ENCODE data around the gene FAM219A. TPM values are rescaled to one million over a fixed set of nuclear protein-coding genes. Genes with fewer than 3 reads are reported as not detected.

The FAM219A gene, protein sequence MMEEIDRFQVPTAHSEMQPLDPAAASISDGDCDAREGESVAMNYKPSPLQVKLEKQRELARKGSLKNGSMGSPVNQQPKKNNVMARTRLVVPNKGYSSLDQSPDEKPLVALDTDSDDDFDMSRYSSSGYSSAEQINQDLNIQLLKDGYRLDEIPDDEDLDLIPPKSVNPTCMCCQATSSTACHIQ
- total RNA-seq, result 10 to 100 TPM; 26.3 to 39.3 TPM
- long read RNA-seq, donor 1, partial matches to known transcripts, result 0 of 8 reads
- long read RNA-seq, donor 1, other reads (novel, unspliced or antisense), result 7 of 8 reads
- long read RNA-seq, donor 2, partial matches to known transcripts, result 3 of 25 reads
- long read RNA-seq, donor 2, other reads (novel, unspliced or antisense), result 22 of 25 reads

DNA sequence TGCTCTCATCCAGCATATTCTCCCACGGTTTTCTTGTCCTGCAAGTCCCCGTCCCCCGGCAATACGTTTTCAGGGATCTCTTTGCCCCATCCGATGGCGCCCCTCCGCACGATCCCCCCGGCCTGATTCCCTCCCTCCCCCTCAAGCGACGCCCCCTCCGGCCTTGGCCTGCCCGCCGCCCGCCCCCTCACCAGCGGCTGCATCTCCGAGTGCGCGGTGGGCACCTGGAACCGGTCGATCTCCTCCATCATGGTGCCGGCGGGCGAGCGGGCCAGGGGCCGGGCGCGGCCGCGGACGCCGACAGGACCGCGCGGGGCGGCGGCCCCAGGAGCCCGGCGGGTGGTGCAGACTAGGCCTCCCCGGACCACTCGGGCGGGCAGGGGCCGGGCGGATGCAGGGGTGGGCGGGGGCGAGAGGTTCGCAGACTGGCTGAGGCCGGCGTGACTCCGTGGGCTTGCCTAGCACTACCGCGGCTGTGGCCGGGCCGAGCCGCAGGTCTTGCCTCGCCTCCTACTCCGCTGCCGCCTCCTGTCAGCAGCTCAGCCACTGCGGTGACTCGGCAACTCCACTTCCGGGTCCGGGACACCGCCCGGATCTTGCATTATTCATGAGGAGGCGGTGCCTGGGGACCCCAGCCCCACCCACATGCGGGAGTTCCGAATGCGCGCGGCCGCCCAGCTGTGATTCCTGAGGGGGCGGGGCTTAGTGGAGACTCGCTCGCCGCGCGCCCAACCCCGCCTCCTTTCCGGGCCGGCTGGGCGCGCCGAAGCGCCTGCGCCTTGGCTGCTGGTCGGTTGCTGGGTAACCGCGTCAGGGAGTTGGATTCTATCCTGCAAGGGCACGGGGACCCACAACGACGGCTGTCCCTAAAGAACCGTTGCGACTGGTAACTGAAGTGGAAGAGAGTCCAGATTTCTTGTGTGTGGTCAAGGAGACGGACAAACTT, at the start of gene FAM219A, which contains the start of gene DNAI1:
Gene FAM219A (minus strand): TSS at position 558 of the 946 bp plus-strand sequence. CDS start 307 bp downstream, at position 251.
Gene DNAI1 (plus strand): TSS at position 793 of the 946 bp plus-strand sequence. CDS start 201 bp downstream, outside the sequence.
- intact Hi-C loops (cut with DNase I), result loop anchor here in 1 of 2 donors (5.0 kb wide), 1 partner anchor 594 kb away; no protein-coding TSS in a partner anchor
- DNase-seq (ENCODE audit: low spot score), result peak; percentile 100

DNA sequence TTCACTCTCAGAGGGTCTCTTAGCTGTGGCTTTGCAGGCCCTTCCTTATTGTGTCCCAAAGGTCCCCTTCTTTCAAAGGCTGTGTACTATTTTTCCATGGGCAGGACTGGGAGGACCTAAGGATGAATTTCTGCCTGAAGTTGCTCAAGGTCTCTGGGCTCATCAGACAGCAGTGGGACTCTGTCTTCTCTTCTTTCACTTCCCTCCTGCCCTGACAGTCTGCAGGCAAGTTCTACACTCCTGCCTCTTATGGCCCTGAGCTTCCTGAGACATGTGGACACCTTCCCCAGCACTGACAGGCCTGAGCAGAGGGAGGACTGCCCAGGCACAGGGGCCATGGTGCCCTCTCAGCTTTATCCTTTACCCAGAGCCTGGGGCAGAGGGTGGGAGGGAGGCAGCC, 49.6 kb upstream of the FAM219A start:
- intact Hi-C loops (cut with DNase I), result loop anchor here in 1 of 2 donors (5.0 to 10.0 kb wide), 2 partner anchors 103 to 624 kb away; no protein-coding TSS in a partner anchor
- DNase-seq (ENCODE audit: low spot score), result peak; percentile 6

DNA sequence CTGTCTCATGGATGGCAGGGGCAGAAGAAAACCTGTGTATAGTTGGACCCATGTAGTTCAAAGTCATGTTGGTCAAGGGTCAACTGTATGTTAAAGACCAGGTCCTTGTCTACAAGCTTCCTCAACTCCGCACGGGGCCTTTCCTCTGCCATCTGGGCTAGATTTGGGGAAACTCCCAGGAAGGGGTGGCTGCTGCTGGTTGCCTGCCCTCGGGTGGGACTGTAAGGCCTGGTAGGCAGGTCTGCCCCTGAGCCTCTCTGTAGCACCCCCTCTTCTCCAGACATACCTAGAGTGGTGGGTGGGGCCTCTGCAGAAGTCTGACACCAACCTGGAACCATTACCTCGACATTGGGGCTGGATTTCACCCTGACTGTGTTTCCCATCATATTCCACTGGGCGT, 49.2 kb upstream of the FAM219A start:
- DNase-seq (ENCODE audit: low spot score), result peak; percentile 22
- intact Hi-C loops (cut with DNase I), result loop anchor here in 1 of 2 donors (5.0 to 10.0 kb wide), 2 partner anchors 103 to 625 kb away; no protein-coding TSS in a partner anchor

DNA sequence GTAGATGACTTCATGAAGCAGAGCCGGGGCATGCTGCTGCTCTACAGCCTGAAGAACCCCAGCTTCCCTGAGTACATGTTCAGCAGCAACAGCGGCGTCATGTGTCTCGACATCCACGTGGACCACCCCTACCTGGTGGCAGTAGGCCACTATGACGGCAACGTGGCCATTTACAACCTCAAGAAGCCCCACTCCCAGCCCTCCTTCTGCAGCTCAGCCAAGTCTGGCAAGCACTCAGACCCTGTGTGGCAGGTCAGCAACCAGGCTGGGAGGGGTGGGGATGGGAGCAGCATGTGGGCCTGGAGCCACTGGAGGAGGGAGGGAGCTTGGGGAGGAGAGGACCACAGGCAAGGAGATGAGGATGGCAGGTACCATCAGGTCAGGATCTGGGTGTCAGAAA, 48.3 kb upstream of the FAM219A start:
- intact Hi-C loops (cut with DNase I), result loop anchor here in 1 of 2 donors (5.0 to 10.0 kb wide), 2 partner anchors 102 to 626 kb away; no protein-coding TSS in a partner anchor

DNA sequence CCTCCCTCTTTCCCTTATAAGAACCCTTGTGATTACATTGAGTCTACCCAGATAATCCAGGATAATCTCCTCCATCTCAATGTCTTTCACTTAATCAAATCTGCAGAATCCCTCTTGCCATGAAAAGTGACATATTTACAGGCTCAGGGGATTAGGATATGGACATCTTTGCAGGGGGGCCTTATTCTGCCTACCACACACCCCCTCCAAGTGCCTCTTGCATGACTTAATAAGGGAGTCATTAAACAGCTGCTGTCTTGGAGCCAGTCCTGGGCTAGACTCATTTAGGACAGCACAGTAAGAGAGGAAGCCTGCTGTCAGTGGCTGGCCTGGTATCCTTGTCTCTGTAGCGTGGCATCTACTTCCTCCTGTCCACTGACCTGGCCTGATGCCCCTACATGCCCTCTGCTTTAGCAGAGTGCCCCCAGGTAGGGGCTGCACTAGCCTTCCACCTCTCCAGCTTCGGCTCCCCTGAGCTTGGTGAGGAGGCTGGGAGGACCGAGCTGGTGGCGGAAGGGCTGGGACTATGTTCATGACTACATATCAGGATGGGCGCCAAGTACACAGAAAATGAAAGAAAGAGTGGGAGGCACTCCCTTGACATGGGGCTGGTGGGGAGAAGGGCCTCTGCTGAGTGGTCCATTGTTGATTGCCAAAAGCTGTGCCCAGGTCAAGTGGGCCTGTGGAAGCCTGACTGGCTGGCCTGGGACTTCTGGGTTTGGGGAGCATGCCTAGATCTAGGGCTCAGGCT, 47.2 kb upstream of the FAM219A start:
- intact Hi-C loops (cut with DNase I), result loop anchor here in 1 of 2 donors (5.0 to 10.0 kb wide), 2 partner anchors 101 to 627 kb away; no protein-coding TSS in a partner anchor
- DNase-seq (ENCODE audit: low spot score), result peak; percentile 67

More for the DNA sequence above, 48.3 kb upstream of the FAM219A start:
- peak; percentile 60 for DNase-seq (ENCODE audit: low spot score)

DNA sequence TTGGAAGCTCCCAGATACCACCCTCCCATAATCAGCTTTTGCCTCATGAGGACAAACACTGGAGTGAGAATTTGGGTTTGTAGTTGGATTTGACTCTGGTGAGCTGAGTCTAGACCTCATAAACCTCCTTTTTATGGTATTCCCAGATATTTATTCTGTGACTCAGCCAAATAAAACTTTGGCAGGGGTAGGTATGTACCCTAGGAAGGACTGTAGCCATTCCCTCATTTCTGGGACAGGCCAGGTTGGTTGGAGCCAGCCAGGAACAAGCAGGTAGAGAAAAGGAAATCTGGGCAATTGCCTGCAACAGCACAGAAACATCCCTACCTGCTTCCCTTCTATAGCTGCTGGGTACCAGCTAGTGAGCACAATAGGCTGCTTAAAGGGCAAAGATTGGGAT, 45.0 kb upstream of the FAM219A start:
- DNase-seq (ENCODE audit: low spot score), result no peak
- intact Hi-C loops (cut with DNase I), result loop anchor here (5.0 to 10.0 kb wide), 3 partner anchors 89 to 101 kb away; no protein-coding TSS in a partner anchor

DNA sequence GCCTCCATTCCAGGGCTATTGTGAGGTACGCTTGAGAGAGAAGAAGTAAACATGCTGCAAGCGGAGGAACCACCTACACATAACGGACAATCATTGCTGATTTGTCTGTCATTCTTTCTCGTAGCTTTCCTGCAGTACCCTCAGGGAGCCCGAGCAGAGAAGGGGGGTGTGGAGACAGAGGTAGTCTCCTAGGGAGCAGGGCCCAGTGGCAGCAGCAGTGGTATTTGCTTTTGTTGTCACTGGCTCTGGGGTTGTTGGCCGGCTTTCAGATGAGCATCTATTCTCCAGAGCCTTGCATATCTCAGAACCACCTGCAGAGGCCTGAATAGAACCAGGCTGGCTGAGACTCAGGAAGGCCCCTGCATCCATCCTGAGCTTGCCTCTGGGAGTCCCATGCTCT, 44.5 kb upstream of the FAM219A start:
- intact Hi-C loops (cut with DNase I), result loop anchor here (5.0 to 10.0 kb wide), 3 partner anchors 89 to 101 kb away; no protein-coding TSS in a partner anchor
- DNase-seq (ENCODE audit: low spot score), result no peak

DNA sequence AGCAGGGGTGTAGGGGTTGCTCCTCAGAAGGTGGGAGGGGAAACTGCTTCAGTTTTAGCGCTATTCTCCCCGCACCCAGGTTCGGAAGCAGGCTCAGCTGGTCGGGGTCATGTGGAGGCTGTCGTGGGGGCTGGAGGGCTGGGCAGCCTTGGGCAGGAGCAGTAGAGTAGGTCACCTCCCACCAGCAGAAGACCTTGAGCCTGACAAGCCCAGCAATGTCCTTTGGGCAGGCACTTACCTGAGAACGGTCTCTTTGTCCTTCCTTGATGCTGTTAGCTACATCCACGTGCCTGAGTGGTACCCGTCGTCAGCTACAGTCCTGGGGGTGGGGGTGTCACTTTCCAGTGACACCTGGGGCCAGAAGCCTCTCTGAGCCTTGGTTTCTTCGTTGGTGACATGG, 44.1 kb upstream of the FAM219A start:
- intact Hi-C loops (cut with DNase I), result loop anchor here (5.0 to 10.0 kb wide), 3 partner anchors 90 to 100 kb away; no protein-coding TSS in a partner anchor
- no peak for DNase-seq (ENCODE audit: low spot score)

DNA sequence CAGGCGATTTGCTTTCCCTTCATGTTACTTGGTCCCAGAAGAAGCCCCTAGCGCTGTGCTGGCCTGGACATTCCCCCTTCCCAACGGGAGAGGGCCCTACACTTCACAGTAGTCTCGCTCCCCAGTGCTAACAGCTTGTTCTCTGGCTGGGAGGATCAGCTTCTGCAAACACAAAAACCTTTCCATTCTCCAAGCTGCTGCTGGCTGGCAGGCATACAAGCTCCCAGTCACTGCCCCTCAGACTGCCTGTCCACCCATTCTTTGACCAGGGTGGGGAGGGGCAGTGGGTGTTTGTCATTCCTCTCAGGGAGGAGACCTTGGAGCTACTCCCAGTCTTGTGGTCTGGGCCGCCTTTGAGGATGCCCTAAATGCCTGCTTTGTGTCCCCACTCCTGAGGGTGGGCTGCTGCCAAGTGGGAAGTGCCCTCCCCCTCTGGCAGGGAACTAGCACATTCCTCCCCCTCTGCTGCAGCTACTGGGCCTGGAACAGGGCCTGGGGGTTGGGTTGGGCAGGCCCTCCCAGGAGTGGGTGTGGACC, 43.6 kb upstream of the FAM219A start:
- no peak for DNase-seq (ENCODE audit: low spot score)
- intact Hi-C loops (cut with DNase I), result loop anchor here (5.0 to 10.0 kb wide), 3 partner anchors 90 to 100 kb away; no protein-coding TSS in a partner anchor

DNA sequence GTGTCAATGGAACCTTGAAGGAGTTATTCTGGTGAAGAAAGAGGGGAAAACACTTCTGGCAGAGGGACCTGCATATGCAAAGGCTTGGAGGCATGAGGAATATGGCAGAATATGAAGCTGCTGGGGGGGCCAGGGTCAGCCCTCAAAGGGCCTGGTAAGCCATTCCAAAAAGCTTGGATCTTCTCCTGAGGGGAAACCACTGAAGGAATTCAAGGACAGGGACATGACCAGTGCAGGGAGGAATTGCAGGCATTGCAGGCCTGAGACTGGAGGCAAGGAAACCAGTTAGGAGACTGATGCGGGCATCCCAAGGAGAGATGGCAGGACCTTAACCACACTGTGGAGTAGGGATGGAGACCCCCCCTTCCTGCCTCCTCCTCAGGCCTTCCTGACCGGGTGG, 43.0 kb upstream of the FAM219A start:
- no peak for DNase-seq (ENCODE audit: low spot score)

DNA sequence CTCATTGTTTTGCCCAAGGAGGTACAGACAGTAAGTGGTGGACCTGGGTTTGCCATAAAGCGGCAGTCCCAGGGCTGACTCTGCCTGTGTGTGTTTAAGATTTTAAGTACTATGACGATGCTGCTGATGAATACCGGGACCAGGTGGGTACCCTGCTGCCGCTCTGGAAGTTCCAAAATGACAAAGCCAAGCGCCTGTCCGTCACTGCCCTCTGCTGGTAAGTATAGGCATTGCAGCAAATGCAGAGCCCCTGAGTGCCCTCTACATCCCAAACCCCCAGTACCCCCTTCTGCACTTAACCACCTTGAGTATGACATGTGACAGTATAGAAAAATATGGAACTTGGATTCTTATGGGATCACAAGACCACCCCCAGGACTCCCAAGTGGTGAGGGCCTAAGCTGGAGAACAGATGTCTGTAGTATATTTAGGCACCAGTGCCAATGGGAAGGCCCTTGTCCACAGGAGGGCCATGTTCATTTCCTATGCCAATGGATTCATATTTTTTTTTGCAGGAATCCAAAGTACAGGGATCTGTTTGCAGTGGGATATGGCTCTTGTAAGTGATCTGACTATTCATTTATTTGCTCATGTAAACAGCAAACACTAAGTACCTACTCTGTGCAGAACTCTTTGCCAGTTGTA, 42.4 kb upstream of the FAM219A start:
- no peak for DNase-seq (ENCODE audit: low spot score)
- intact Hi-C loops (cut with DNase I), result loop anchor here (5.0 to 10.0 kb wide), 3 partner anchors 92 to 98 kb away; no protein-coding TSS in a partner anchor

More for the DNA sequence above, 43.0 kb upstream of the FAM219A start:
- intact Hi-C loops (cut with DNase I), result loop anchor here (5.0 to 10.0 kb wide), 3 partner anchors 91 to 99 kb away; no protein-coding TSS in a partner anchor

DNA sequence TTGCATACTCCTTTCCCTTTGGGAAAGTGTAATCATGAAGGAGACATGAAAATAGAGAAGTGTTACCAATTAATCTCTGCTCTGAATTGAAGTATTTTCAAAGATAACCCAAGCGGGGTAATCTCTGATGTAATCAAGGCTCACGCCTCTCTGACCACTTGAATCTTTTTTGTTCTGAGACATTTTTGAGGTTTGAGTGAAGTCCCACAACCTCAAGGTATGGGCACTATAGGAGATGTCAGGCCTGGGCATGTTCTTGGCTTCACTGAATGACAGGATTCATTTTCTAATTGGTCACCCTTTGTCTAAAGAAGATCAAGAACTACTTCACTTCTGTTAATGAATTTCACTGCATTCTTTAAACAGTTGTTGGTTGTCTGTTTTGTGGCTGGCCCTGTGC, 40.7 kb upstream of the FAM219A start:
- no peak for DNase-seq (ENCODE audit: low spot score)
- intact Hi-C loops (cut with DNase I), result loop anchor here in 1 of 2 donors (5.0 to 10.0 kb wide), 2 partner anchors 46 to 57 kb away; no protein-coding TSS in a partner anchor

DNA sequence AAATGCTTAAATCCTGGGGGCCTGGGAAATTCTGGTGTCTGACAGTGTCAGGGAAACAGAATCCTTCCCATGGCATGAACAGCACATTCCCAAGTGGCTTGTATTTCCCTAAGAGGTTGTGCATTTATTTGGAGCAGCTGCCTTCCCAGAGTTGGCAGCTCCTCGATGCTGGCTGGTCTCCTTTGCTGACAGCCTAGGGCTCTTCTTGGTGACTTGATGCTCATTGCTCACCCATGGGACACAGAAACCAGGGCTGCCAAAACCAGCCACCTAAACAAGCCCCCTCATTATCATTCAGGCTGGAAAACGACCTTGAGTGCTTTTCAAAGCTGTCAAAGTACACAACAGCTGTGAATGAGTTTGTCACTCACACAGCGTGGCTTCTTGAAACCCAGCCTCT, 40.2 kb upstream of the FAM219A start:
- intact Hi-C loops (cut with DNase I), result loop anchor here in 1 of 2 donors (5.0 to 10.0 kb wide), 2 partner anchors 46 to 56 kb away; no protein-coding TSS in a partner anchor
- DNase-seq (ENCODE audit: low spot score), result peak; percentile 6

DNA sequence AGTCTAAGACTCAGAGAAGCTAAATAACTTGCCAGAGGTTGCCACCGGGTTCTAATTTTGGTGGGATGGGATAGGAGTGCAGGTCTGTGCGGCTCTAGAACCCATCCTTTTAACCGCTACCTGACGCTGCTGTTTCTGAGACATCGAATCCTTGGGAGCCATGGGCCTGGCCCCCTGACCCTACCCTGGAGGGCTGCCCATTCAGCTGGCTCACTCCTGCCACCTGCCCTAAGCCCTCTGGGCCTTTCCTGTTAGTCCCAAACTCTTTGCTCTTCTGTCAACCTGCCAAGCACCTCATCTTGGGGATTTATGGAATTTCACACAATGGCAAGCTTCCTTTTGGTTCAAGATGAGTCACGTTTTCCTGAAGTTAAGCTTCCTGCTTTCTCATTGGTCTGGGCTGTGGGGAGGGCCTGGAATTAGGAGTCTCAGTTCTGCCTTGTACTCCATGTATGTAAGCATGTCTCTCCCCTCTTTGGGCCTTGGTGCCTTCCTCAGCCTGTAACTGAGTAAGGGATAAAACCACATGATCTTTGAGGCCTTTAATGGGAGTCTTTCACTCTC, 37.9 kb upstream of the FAM219A start:
- intact Hi-C loops (cut with DNase I), result loop anchor here in 1 of 2 donors (5.0 to 10.0 kb wide), 2 partner anchors 49 to 54 kb away; no protein-coding TSS in a partner anchor
- DNase-seq (ENCODE audit: low spot score), result peak; percentile 22

DNA sequence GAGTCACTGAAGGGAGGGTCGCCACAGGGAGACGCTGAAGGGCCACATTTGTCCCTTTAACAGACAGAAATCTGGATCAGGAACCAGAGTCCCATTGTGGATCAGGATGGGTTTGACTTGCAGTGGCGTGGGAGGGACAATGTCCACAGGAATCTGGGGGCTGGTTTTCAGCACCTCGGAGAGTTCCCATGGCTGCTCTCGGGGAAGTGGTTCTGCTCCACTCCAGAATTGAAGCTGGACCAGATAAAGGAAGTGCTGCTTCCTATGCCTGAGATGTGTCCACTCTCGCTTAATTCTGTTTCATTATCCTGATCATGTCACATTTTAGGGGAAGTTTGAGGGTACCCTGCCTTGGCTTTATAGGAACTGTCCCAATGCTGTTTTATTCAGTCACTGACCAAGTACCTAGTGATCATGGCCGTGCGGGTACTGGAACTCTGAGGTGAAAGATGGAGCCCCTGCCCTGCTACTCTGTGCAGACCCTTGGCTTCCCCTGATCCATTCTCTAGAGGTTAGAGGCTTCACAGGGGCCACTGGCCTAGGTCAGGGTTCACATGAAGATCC, 35.7 kb upstream of the FAM219A start:
- DNase-seq (ENCODE audit: low spot score), result no peak

DNA sequence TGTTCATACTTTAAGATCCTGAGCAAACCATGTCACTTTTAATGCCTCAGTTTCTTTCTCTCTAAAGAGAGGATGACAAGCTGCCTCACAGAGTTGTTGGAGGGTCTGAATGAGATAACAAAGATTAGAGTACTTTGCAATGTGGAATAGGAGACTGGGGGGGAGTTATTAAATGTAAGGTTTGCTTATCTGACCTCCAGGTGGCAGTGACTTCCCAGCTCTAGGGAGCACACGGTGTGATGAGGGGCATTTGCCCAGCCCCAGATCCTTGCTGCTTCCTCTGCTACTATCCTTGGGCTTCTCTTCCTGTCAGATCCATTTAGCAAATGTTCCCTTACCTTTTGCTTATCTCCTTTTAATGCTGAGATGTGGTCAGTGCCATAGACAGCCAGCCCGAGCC, 33.7 kb upstream of the FAM219A start:
- intact Hi-C loops (cut with DNase I), result loop anchor here in 1 of 2 donors (10.0 kb wide), 1 partner anchor 53 kb away; no protein-coding TSS in a partner anchor
- no peak for DNase-seq (ENCODE audit: low spot score)

More for the DNA sequence above, 35.7 kb upstream of the FAM219A start:
- intact Hi-C loops (cut with DNase I), result loop anchor here in 1 of 2 donors (10.0 kb wide), 1 partner anchor 51 kb away; no protein-coding TSS in a partner anchor

Data from posterior vena cava (tissue), 2 donors.